IMR-90 (cell line): Measurements from ENCODE around the gene KANSL3.

Experiments used
- CTCF ChIP-seq: conservative IDR thresholded peaks from 2 replicates; pipeline ENCODE4 v1.5.1; 2012; ENCODE audit warnings: mild to moderate bottlenecking, low read depth, low read length, improper control_type of control experiment
- POLR2A ChIP-seq: IDR thresholded peaks from 2 replicates; pipeline ENCODE4 v1.6.1; 2012; ENCODE audit warnings: mild to moderate bottlenecking, low read depth, low read length

- TF ChIP-seq POLR2A: no peak
- TF ChIP-seq CTCF: no peak
Observed at GRCh38 chr2:96591054-96591453, 47.1 kb downstream of the KANSL3 start.
